Esophagus squamous epithelium (tissue), 5 donors: ENCODE measurements around the gene B3GALT5. TPM values are rescaled to one million over a fixed set of nuclear protein-coding genes. Genes with fewer than 3 reads are reported as not detected.
"Not testable (repeated sequence)": the region's sequence is repeated elsewhere in the genome, so short reads cannot be mapped to it uniquely, and the experiment has no call there.

Experiments used
- DNase-seq: peaks from one replicate; lab custom pipeline; 2025; lab: John Stamatoyannopoulos, UW
- H3K27ac ChIP-seq, 4 donors: fragments of 200-600 bp; sonication (generic); one replicate each; pipeline ENCODE4 v1.5.1; 2016 to 2019; ENCODE audit warnings: mild to moderate bottlenecking in 1 of 4
- H3K27me3 ChIP-seq, 4 donors: fragments of 200-600 bp; sonication (generic); 1 replicate in 3 of 4; 2 replicates in 1 of 4; pipeline versions ENCODE4 v1.5.1 to v1.6.0; 2017 to 2021; ENCODE audit warnings: antibody characterized with exemption in 1 of 4
- H3K36me3 ChIP-seq, 3 donors: fragments of 200-600 bp; sonication (generic); one replicate each; pipeline ENCODE4 v1.5.1; 2016 to 2019
- H3K4me1 ChIP-seq, 3 donors: fragments of 200-600 bp; sonication (generic); one replicate each; pipeline ENCODE4 v1.5.1; 2017 to 2019
- H3K4me3 ChIP-seq, 4 donors: fragments of 200-600 bp; sonication (generic); 1 replicate in 3 of 4; 2 replicates in 1 of 4; pipeline ENCODE4 v1.5.1; 2016 to 2019; ENCODE audit warnings: mild to moderate bottlenecking in 2 of 4, moderate library complexity in 1 of 4
- H3K9me3 ChIP-seq, 3 donors: fragments of 200-600 bp; sonication (generic); one replicate each; pipeline ENCODE4 v1.5.1; 2016 to 2019
- POLR2A ChIP-seq, 4 donors: fragments of 450-650 bp; IDR thresholded peaks; one replicate each; pipeline ENCODE4 v1.6.1; 2017; ENCODE audit warnings: antibody characterized with exemption in 4 of 4, mild to moderate bottlenecking in 4 of 4, moderate library complexity in 3 of 4
- WGBS, 2 donors: methylation state at CpG; one replicate each; pipeline ENCODE4 v1.1.5; 2018; 5-methylcytosine and 5-hydroxymethylcytosine counted together
- intact Hi-C: fragments of 100-400 bp; cut with DNase I; formaldehyde crosslinking; loops from one replicate; pipeline ENCODE4 v1.15.0; 2022
- total RNA-seq, 4 donors: library from RNA; depleted of rRNA; stranded (reverse); fragments of >200 nt; gene quantifications; one replicate each; pipeline ENCODE4 v1.1.0, GENCODE V29; 2016
- TF ChIP-seq, protein P1 (sequence below), 6 experiments: fragments of 450-650 bp in 4 of 6; fragments of 200-600 bp in 2 of 6; sonication (generic) in 2 of 6; IDR thresholded peaks; one replicate each; pipeline ENCODE4 v1.5.1; 2016 to 2019; ENCODE audit warnings: antibody characterized with exemption in 6 of 6, mild to moderate bottlenecking in 4 of 6, moderate library complexity in 4 of 6
- donor health status: DM: yes; HTN: yes; CAD: no.

Gene B3GALT5
- total RNA-seq, 4 donors from 2014 or later: 0.19 to 2.6 (median 0.64) TPM

DNA sequence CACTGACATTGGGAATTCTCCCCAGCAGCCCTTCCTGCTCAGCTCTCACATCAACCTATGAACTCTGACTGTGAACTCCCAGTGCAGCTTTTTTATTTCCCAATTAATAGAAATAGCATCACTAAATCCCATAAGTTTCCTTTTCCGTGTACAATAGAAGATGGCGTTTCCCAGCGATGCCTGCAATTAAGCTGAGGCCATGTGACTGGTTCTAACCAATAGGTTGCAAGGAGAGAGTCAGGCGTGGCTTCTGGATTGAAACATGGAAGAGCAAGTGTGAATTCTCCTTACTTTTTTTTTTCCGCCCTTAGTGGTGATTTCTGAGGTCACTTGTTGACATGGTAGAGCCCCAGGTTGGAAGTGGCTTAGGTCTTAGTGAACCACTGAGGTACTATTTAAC lies 73.3 kb downstream of the B3GALT5 start:
- no peak for DNase-seq
- intact Hi-C loops: no loop called here
- Histone ChIP-seq H3K36me3 (no peaks in the 10 kb centered on the region), H3K4me3 (no peak overlapping the region), H3K27ac (no peak overlapping the region), H3K9me3 (no peaks in the 10 kb centered on the region), H3K27me3 (no peaks in the 10 kb centered on the region), H3K4me1 (no peaks in the 10 kb centered on the region)
- 86 to 93% methylated on average over 5 of the region's 5 CpGs for WGBS, 2 donors
- TF ChIP-seq, protein P1, sequence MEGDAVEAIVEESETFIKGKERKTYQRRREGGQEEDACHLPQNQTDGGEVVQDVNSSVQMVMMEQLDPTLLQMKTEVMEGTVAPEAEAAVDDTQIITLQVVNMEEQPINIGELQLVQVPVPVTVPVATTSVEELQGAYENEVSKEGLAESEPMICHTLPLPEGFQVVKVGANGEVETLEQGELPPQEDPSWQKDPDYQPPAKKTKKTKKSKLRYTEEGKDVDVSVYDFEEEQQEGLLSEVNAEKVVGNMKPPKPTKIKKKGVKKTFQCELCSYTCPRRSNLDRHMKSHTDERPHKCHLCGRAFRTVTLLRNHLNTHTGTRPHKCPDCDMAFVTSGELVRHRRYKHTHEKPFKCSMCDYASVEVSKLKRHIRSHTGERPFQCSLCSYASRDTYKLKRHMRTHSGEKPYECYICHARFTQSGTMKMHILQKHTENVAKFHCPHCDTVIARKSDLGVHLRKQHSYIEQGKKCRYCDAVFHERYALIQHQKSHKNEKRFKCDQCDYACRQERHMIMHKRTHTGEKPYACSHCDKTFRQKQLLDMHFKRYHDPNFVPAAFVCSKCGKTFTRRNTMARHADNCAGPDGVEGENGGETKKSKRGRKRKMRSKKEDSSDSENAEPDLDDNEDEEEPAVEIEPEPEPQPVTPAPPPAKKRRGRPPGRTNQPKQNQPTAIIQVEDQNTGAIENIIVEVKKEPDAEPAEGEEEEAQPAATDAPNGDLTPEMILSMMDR (IDR thresholded peaks at IDR 0.05): no peak
- no peak for TF ChIP-seq POLR2A (IDR thresholded peaks at IDR 0.05)

DNA sequence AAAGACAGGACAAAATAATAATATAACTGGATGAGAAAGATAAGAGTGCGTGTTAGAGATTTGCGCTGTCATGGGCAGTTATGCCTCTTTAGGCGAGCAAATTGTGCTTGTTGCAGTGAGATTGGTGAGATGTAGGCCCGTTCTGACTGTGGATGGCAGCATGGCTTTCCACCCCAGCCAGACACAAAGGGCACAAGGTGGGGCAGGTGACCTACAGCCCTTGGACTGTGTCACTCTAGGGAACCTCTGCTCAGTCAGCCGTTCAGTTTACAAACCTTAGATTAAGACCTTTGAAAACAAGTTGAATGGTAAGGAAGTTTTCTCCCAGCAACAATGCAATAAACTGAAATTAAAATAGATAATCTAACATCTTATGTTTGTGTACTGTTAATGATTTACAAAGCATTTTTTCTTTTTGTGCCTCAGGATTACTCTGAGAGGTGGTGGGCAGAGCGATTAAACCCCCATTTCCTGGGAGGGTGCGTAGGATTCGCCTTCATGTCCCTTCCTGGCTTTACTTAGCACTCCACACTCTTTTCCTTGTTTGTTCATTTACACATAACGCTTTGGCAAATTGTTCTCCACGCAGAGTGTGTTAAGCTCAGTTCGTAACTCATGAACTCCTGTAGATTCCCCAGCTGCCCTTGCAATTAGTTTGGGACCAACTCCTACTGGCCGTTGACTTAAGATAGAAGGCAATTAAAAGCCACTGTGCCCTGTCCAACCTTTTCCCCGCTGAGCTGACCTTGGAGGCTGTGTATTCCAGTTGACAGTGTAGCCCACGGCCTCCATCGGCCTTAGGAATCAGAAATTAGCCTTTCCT lies 74.1 kb downstream of the B3GALT5 start:
- H3K36me3 ChIP-seq: no peaks in the 10 kb centered on the region
- TF ChIP-seq POLR2A (IDR thresholded peaks at IDR 0.05): no peak
- TF ChIP-seq, protein P1 (IDR thresholded peaks at IDR 0.05): no peak
- H3K27ac ChIP-seq: no peak overlapping the region
- no peak overlapping the region for H3K4me3 ChIP-seq
- H3K4me1 ChIP-seq: no peaks in the 10 kb centered on the region
- no peak for DNase-seq
- 79% methylated on average over 15 of the region's 15 CpGs for WGBS, 2 donors
- no peaks in the 10 kb centered on the region for H3K9me3 ChIP-seq
- intact Hi-C loops: no loop called here
- no peaks in the 10 kb centered on the region for H3K27me3 ChIP-seq

DNA sequence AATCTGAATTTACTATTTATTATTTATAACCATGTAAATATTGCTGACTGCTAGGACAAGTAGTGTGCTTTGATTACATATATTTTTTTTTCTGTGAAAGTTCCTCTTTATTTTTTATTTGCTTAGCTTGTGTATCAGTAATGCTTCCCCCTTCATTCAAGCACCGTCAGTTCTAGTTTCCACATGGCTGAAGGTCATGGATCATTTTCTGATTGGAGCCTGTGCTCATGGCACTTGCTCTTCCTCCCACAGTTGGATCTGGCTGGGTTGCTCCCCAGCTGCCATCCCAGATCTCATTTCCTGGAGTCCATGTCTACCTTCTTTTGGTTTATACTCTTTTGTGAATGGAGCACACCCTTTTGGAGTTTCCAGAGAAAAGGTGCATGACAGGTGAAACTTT lies 75.3 kb downstream of the B3GALT5 start:
- H3K27ac ChIP-seq: no peak overlapping the region
- H3K4me1 ChIP-seq: no peaks in the 10 kb centered on the region
- H3K27me3 ChIP-seq: no peaks in the 10 kb centered on the region
- 74 to 82% methylated on average over 1 of the region's 1 CpG for WGBS, 2 donors
- H3K36me3 ChIP-seq: no peaks in the 10 kb centered on the region
- TF ChIP-seq POLR2A (IDR thresholded peaks at IDR 0.05): no peak
- TF ChIP-seq, protein P1 (IDR thresholded peaks at IDR 0.05): no peak
- H3K9me3 ChIP-seq: no peaks in the 10 kb centered on the region
- no peak overlapping the region for H3K4me3 ChIP-seq
- intact Hi-C loops: no loop called here
- no peak for DNase-seq

DNA sequence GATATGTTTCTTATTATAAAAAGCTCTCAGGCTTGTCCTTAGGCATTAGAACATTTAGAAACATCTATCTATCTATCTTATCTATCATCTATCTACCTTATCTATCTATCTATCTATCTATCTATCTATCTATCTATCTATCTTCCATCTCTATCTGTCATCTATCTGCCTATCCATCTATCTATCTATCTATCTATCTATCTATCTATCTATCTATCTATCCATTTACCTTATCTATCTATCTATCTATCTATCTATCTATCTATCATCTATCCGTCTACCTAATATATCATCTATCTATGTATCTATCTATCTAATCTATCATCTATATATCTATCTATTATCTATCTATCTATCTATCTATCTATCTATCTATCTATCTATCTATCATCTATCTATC lies 77.1 kb downstream of the B3GALT5 start:
- intact Hi-C loops, H3K27ac ChIP-seq, H3K36me3 ChIP-seq, H3K27me3 ChIP-seq, H3K4me1 ChIP-seq, H3K9me3 ChIP-seq, DNase-seq, H3K4me3 ChIP-seq: not testable (repeated sequence)
- 83 to 92% methylated on average over 1 of the region's 1 CpG for WGBS, 2 donors

DNA sequence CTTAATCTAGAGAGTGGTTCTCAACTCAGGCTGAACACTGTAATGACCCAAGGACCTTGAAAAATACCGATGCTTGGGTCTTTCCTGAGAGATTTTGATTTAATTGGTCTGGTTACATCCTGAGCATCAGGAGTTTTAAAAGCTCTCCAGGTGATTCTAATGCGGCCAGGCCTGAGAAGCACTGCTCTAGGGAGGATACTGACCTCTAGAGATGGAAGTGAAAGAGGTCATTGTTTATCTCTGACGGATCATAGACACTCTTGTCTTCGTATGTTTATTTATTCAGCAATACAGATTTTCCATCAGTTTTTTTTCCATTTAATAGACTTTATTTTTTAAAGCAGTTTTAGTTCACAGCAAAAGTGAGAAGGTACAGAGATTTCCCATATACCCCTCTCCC lies 77.7 kb downstream of the B3GALT5 start:
- WGBS, 2 donors: 69 to 71% methylated on average over 4 of the region's 4 CpGs
- intact Hi-C loops: no loop called here
- no peak overlapping the region for H3K27ac ChIP-seq
- no peak overlapping the region for H3K4me3 ChIP-seq
- no peak for TF ChIP-seq POLR2A (IDR thresholded peaks at IDR 0.05)
- TF ChIP-seq, protein P1 (IDR thresholded peaks at IDR 0.05): no peak
- no peaks in the 10 kb centered on the region for H3K27me3 ChIP-seq
- no peaks in the 10 kb centered on the region for H3K4me1 ChIP-seq
- H3K9me3 ChIP-seq: no peaks in the 10 kb centered on the region
- H3K36me3 ChIP-seq: no peaks in the 10 kb centered on the region
- DNase-seq: no peak
